ENCODE data around the gene LINGO4.
A peak's percentile ranks its signal among the peaks of the same experiment; 100 is the strongest.

LINGO4 gene

GRCh38 chr1:151805066-151805820 lies at the start of gene LINGO4:
Gene LINGO4, minus strand, starts transcription at chr1:151805419. Its CDS starts 2,715 bp downstream, at chr1:151802704.
- DNase-seq = no peak

- no peak for DNase-seq
These were observed 49.4 kb upstream of the LINGO4 start for GRCh38 chr1:151854658-151855057.

GRCh38 chr1:151853411-151853943 lies 48.3 kb upstream of the LINGO4 start, which contains the start of gene THEM5:
Gene THEM5, minus strand, starts transcription at chr1:151853712. Its CDS starts 147 bp downstream, at chr1:151853565.
- no peak for DNase-seq

GRCh38 chr1:151852733-151853132 lies 47.5 kb upstream of the LINGO4 start:
- DNase-seq = no peak

DNA sequence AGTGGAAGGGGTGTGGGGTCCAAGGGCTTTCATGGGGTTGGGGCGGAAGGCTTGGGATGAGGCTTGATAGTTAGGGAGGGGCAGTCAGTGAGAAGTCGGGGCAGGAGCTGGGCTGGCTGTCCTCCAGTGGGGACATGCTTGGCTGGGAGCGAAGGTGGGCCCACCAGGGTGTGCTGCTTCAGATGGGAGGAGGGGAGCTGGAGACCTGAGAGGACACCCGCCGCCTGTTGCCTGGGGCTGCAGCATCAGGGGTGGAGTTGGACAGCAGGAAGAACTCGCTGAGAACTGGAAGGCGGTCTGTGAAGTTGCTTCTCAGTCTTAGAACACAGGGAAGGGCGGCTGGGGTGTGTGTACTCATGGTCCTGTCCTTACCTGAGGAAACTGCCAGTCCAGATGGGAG lies 46.7 kb upstream of the LINGO4 start:
- DNase-seq = no peak

GRCh38 chr1:151849871-151850270 lies 44.7 kb upstream of the LINGO4 start:
- no peak for DNase-seq

DNA sequence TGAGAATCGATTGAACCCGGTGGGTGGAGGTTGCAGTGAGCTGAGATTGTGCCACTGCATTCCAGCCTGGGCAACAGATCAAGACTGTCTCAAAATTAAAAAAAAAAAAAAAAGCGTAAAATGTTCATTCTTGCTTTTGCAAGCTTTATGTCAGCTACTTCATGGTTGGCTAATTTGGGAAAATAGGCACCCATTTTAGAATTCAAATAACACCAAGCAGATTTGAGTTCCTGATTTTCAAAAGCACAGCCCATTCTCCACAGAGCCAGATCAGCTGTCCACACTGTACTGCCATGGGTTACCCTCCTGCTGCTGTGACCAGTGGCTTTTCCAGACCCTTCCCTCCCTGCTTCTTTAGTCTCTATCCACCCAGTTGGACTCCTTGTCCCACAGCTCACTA lies 43.9 kb upstream of the LINGO4 start:
- DNase-seq = no peak

DNA sequence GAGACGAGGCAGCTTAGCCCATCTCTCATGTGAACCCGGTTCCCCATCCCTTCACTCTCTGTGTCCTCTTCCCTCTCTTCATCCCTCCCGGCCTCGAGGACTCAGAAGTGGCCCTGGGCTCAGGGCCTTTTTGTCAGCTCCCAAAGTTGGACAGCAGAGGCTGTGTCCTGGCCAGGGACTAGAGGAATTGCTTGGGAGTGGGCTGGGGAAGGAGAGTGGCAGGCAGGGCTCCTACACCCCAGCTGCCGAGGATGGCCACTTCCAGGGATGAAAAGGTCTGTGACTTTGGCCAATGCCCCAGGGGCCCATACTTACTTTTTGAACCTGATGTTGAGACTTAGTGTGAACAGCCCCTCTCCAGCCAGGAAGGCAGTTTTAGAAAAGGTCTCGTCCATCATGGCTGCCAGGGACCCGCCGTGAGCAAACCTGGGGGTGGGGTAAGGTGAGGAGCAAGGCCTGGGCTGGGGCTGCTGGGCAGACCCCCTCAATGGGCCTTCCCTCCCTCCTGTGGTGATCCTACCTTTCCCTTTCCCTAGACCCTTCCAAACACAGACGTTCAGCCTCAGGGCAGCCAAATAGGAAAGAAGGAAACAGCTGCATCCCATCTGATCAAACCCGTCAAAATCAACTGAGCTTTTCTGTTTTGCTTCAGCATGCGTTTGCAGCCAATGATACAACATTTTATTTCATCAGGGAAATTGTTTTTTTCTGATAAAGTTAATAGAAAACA lies 42.8 kb upstream of the LINGO4 start:
- DNase-seq = no peak

DNA sequence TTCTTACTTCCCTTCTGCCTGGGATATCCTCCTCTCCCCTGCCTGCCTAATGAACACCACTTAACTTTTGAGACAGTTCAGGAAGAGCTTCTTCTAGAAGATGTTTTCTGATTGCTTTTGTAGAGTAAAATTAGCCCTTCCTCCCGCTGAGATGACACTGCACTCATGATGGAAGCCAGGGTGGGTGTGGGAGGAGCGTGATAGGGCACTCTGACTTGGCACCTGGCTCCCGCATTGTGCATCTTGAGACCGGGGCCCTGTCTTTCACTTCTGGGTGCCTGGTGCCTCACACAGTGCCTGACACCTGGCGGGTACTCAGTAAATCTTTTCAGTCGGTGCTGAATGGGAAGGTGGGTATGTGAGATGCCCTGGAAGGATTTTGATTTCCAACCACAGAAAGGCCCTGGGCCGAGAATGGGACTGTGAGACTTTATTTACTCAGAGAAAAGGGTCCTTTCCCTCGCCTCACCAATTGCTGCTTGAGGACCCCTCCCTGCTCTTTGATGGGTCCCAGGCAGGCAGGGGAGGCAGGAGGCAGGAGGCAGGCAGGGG lies 41.5 kb upstream of the LINGO4 start:
- DNase-seq = no peak

DNA sequence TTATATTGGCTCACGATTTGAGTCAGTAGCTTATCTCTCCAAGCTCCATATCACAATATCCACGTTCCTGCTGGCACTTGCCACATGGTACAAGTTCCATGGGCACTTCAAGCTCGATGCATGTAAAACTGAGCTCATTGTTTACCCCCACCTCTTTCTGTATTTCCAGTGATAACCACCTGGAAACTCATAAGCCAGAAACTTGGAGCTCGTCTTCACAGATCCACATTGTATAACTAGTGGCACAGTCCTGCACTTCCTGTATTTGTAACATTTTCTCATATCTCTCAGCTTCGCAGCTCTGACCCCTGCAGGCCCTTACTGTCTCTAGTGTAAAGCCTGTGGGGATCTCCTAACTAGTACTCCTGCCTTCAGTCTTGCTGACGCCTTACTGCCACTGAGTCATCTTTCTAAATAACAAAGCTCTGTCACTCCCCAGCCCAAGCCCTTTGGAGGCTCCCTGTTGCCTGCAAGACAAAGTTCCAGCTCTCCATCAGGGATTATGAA lies 40.9 kb upstream of the LINGO4 start:
- no peak for DNase-seq

GRCh38 chr1:151843398-151843797 lies 38.2 kb upstream of the LINGO4 start:
- no peak for DNase-seq

DNA sequence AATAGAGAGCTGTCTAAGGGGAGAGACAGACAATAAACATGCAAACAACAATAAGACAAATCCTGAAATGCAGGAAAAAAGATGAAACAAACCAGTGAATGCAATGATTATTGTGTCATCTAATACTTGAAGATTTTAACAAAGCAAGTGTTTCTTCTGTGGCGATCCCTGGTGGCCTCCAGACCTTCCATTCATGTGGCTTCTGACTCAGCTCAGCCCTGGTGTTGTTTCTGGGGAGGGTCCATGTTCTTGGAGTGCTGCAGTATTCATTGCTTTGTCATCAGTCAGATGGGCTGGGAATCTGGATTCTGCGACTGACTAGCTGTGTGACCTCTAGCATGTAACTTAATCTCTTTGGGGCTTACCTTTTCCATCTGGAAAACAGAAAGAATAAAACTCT lies 35.9 kb upstream of the LINGO4 start:
- no peak for DNase-seq

DNA sequence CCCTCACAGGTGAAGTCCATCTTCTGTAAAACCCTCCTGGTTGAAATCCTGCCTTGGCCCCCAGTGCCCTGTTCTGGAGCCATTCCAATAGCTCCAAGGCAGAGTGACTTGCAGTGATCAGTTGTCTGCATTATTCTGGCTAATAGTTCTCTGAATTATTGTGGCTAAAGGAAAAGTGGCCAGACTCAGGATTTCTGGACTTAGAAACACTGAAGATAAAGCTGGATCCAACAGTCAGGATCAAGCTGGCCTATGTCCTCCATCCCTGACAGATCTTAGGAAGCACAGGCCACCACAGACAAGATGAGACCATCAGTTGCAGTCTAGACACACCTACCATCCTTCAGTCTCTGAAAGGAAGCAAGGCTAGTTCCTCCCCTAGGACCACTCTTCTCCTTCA lies 35.2 kb upstream of the LINGO4 start:
- no peak for DNase-seq

GRCh38 chr1:151839457-151840403 lies 34.5 kb upstream of the LINGO4 start, which contains the start of gene C2CD4D:
Gene C2CD4D, minus strand, starts transcription at chr1:151839820. Its CDS starts 831 bp downstream, at chr1:151838989.
- peak; percentile 17 for DNase-seq

DNA sequence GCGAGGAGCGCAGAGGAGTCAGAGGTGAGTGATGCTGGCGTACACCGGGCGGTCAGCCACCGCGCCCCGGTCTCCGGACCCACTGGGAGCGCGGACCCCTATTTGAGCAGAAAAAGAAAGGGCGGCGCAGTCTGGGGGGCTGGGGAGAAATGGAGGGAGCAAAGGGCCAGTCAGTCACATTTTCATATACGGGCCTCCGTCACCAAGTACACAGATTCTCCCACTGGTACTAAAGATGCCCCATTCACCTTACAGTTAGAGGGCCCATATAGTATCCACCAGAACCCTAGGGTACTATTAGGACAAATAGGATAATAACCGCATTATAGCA lies 33.8 kb upstream of the LINGO4 start:
- DNase-seq = no peak

- no peak for DNase-seq
These were observed 33.2 kb upstream of the LINGO4 start for GRCh38 chr1:151838222-151839081.

DNA sequence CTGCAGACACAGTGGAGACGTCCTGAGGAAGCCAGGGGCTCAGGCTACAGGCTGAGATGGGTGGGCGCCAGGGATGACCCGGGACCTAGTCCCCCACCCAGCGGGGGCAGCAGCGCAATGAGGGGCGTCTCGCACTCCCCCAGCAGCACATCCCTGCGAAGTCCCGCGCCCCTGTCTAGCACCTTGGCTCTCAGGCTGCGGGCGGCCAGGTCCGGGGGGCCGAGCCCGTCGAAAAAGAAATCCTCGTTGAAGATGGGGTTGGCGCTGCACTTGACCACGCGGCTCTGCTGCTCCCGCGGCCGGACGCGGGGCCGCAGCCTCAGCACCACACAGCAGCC lies 32.6 kb upstream of the LINGO4 start:
- DNase-seq = no peak

GRCh38 chr1:151837197-151837596 lies 32.0 kb upstream of the LINGO4 start:
- DNase-seq = no peak

- no peak for DNase-seq
These were observed 30.4 kb upstream of the LINGO4 start for GRCh38 chr1:151835596-151835995.

DNA sequence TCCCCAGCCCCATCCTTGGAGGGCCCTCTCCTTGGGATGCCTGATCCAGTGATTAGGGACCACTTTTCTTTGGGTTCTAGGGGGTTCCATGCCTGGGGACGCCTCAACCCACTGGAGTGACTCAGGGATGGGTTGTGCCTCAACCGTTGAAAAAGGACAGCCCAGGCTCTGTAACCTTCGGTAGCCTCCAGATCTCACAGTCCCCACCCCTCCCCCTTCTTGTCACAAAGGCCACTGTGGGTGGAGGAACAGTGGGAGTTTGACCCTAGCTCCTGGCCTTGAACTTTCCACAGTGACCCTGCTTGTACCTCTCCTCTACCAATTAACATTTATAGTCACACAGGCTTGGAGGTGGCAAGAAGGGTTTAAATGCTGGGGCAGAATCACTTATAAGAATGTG lies 29.0 kb upstream of the LINGO4 start:
- no peak for DNase-seq

GRCh38 chr1:151833172-151833900 lies 28.1 kb upstream of the LINGO4 start:
- no peak for DNase-seq
